H9 (cell line): Measurements from ENCODE around the gene BCAR3. TPM values are rescaled to one million over a fixed set of nuclear protein-coding genes. Genes with fewer than 3 reads are reported as not detected.

ENCODE experiments used
- DNase-seq: peaks from one replicate; pipeline ENCODE4 v3.0.0-alpha.2; 2017
- H2AFZ ChIP-seq: one replicate; pipeline ENCODE4 v1.6.1; 2013; ENCODE audit warnings: mild to moderate bottlenecking, low read length, control low read depth, moderate library complexity
- H2AK5ac ChIP-seq: 2 replicates; pipeline ENCODE4 v1.6.1; 2013; ENCODE audit warnings: low read length, control low read depth, mixed read lengths; ENCODE audit not compliant: insufficient read length
- H2BK120ac ChIP-seq: one replicate; pipeline ENCODE4 v1.6.1; 2013; ENCODE audit warnings: low read depth, mild to moderate bottlenecking, low read length, control low read depth, inconsistent platforms; ENCODE audit not compliant: poor library complexity, severe bottlenecking
- H2BK12ac ChIP-seq: 2 replicates; pipeline ENCODE4 v1.6.1; 2013; ENCODE audit warnings: low read length, control low read depth, mixed read lengths, low read depth; ENCODE audit not compliant: insufficient read length
- H2BK15ac ChIP-seq: 2 replicates; pipeline ENCODE4 v1.6.1; 2013; ENCODE audit warnings: low read depth, low read length, control low read depth
- H2BK20ac ChIP-seq: one replicate; pipeline ENCODE4 v1.6.1; 2013; ENCODE audit warnings: low read depth, mild to moderate bottlenecking, low read length, control low read depth, inconsistent platforms; ENCODE audit not compliant: poor library complexity, severe bottlenecking
- H2BK5ac ChIP-seq: 2 replicates; pipeline ENCODE4 v1.6.1; 2013; ENCODE audit warnings: low read length, control low read depth, mixed read lengths; ENCODE audit not compliant: insufficient read length
- H3K14ac ChIP-seq: 2 replicates; pipeline ENCODE4 v1.6.1; 2013; ENCODE audit warnings: low read length, control low read depth; ENCODE audit not compliant: insufficient read depth
- H3K18ac ChIP-seq: 2 replicates; pipeline ENCODE4 v1.6.1; 2013; ENCODE audit warnings: low read depth, mild to moderate bottlenecking, mixed read lengths, low read length, control low read depth; ENCODE audit not compliant: insufficient read length
- H3K23ac ChIP-seq: 2 replicates; pipeline ENCODE4 v1.6.1; 2013; ENCODE audit warnings: low read length, control low read depth, mixed read lengths, low read depth; ENCODE audit not compliant: insufficient read length
- H3K23me2 ChIP-seq: 2 replicates; pipeline ENCODE4 v1.6.1; 2013; ENCODE audit warnings: low read depth, mild to moderate bottlenecking, mixed read lengths, low read length, control low read depth; ENCODE audit not compliant: insufficient read length, poor library complexity, severe bottlenecking
- H3K27ac ChIP-seq: 2 replicates; pipeline ENCODE4 v1.5.1; 2013; ENCODE audit warnings: low read length, control low read depth, mixed read lengths, low read depth; ENCODE audit not compliant: insufficient read length
- H3K27me3 ChIP-seq: 2 replicates; pipeline ENCODE4 v1.6.1; 2013; ENCODE audit warnings: low read length, control low read depth, inconsistent platforms; ENCODE audit not compliant: insufficient read depth
- H3K4ac ChIP-seq: 2 replicates; pipeline ENCODE4 v1.6.1; 2013; ENCODE audit warnings: low read depth, mild to moderate bottlenecking, control low read depth, inconsistent platforms, low read length, moderate library complexity
- H3K4me1 ChIP-seq: 2 replicates; pipeline ENCODE4 v1.6.1; 2013; ENCODE audit warnings: low read length, control low read depth, inconsistent platforms; ENCODE audit not compliant: insufficient read depth
- H3K4me2 ChIP-seq: 2 replicates; pipeline ENCODE4 v1.6.1; 2013; ENCODE audit warnings: low read length, control low read depth, mixed read lengths; ENCODE audit not compliant: insufficient read length, insufficient read depth
- H3K56ac ChIP-seq: 2 replicates; pipeline ENCODE4 v1.6.1; 2013; ENCODE audit warnings: low read depth, mild to moderate bottlenecking, mixed read lengths, low read length, control low read depth; ENCODE audit not compliant: insufficient read length
- H3K79me1 ChIP-seq: 2 replicates; pipeline ENCODE4 v1.6.1; 2013; ENCODE audit warnings: low read depth, mild to moderate bottlenecking, moderate library complexity, low read length, control low read depth, inconsistent platforms; ENCODE audit not compliant: insufficient read depth, poor library complexity, severe bottlenecking
- H3K79me2 ChIP-seq: 2 replicates; pipeline ENCODE4 v1.6.1; 2013; ENCODE audit warnings: low read length, control low read depth, inconsistent platforms; ENCODE audit not compliant: insufficient read depth
- H3K9ac ChIP-seq: 2 replicates; pipeline ENCODE4 v1.6.1; 2013; ENCODE audit warnings: low read length, control low read depth, mixed read lengths; ENCODE audit not compliant: insufficient read length; ENCODE audit errors: extremely low read depth
- H3K9me3 ChIP-seq: one replicate; pipeline ENCODE4 v1.6.1; 2013; ENCODE audit warnings: low read depth, low read length, inconsistent platforms; ENCODE audit not compliant: control insufficient read depth
- H3T11ph ChIP-seq: one replicate; pipeline ENCODE4 v1.6.1; 2013; ENCODE audit warnings: mild to moderate bottlenecking, low read length, control low read depth, inconsistent platforms
- H4K20me1 ChIP-seq: one replicate; pipeline ENCODE4 v1.6.1; 2013; ENCODE audit not compliant: control insufficient read depth, insufficient read length, insufficient read depth
- H4K5ac ChIP-seq: 2 replicates; pipeline ENCODE4 v1.6.1; 2013; ENCODE audit warnings: low read depth, mild to moderate bottlenecking, mixed read lengths, low read length, control low read depth; ENCODE audit not compliant: insufficient read length
- H4K8ac ChIP-seq: replicated peaks from 2 replicates; pipeline ENCODE4 v1.6.1; 2013; ENCODE audit warnings: low read length, control low read depth, mixed read lengths, low read depth; ENCODE audit not compliant: insufficient read length
- H4K91ac ChIP-seq: 2 replicates; pipeline ENCODE4 v1.6.1; 2013; ENCODE audit warnings: low read depth, mild to moderate bottlenecking, moderate library complexity, mixed read lengths, low read length, control low read depth; ENCODE audit not compliant: insufficient read length
- H3K27ac Mint-ChIP-seq, 3 experiments: 2 replicates in 2 of 3; 3 replicates in 1 of 3; pipeline ENCODE4 v1.8.0; 2020 to 2021; ENCODE audit warnings: mixed read lengths in 3 of 3, mild to moderate bottlenecking in 1 of 3, moderate library complexity in 1 of 3
- H3K27me3 Mint-ChIP-seq: 2 replicates; pipeline ENCODE4 v1.8.0; 2021; ENCODE audit warnings: low read depth, mild to moderate bottlenecking, moderate library complexity, mixed read lengths
- H3K36me3 Mint-ChIP-seq, 3 experiments: 2 replicates in 2 of 3; 3 replicates in 1 of 3; pipeline ENCODE4 v1.8.0; 2020 to 2021; ENCODE audit warnings: low read depth in 3 of 3, mixed read lengths in 3 of 3; ENCODE audit not compliant: insufficient read depth in 1 of 3
- H3K4me1 Mint-ChIP-seq, 2 experiments: 2 replicates each; pipeline ENCODE4 v1.8.0; 2020; ENCODE audit warnings: mixed read lengths in 2 of 2
- H3K4me3 Mint-ChIP-seq, 2 experiments: 2 replicates in 1 of 2; 3 replicates in 1 of 2; pipeline ENCODE4 v1.8.0; 2020 to 2021; ENCODE audit warnings: mild to moderate bottlenecking in 2 of 2, mixed read lengths in 2 of 2, moderate library complexity in 1 of 2
- H3K9me3 Mint-ChIP-seq, 2 experiments: 2 replicates in 1 of 2; 3 replicates in 1 of 2; pipeline ENCODE4 v1.8.0; 2020; ENCODE audit warnings: mild to moderate bottlenecking in 2 of 2, mixed read lengths in 2 of 2, moderate library complexity in 1 of 2
- WGBS: extraction: QIAGEN DNeasy Blood & Tissue Kit; methylation state at CpG from one replicate; pipeline ENCODE4 v1.1.7; 2013; ENCODE audit warnings: missing lambda C conversion rate, low lambda C conversion rate, mixed read lengths; ENCODE audit not compliant: insufficient read length; ENCODE audit errors: extremely low coverage; 5-methylcytosine and 5-hydroxymethylcytosine counted together
- total RNA-seq: library from RNA; stranded (reverse); gene quantifications from 2 replicates; pipeline ENCODE4 v1.2.1, GENCODE V29; 2021
- TF ChIP-seq, protein P1 (sequence below): fragments of 200-600 bp; sonication (generic); conservative IDR thresholded peaks from 3 replicates; pipeline ENCODE4 v1.8.0; 2021; ENCODE audit warnings: antibody characterized with exemption, mild to moderate bottlenecking

Gene BCAR3
- total RNA-seq, 1 experiment from 2014 or later = 4.9 TPM

DNA sequence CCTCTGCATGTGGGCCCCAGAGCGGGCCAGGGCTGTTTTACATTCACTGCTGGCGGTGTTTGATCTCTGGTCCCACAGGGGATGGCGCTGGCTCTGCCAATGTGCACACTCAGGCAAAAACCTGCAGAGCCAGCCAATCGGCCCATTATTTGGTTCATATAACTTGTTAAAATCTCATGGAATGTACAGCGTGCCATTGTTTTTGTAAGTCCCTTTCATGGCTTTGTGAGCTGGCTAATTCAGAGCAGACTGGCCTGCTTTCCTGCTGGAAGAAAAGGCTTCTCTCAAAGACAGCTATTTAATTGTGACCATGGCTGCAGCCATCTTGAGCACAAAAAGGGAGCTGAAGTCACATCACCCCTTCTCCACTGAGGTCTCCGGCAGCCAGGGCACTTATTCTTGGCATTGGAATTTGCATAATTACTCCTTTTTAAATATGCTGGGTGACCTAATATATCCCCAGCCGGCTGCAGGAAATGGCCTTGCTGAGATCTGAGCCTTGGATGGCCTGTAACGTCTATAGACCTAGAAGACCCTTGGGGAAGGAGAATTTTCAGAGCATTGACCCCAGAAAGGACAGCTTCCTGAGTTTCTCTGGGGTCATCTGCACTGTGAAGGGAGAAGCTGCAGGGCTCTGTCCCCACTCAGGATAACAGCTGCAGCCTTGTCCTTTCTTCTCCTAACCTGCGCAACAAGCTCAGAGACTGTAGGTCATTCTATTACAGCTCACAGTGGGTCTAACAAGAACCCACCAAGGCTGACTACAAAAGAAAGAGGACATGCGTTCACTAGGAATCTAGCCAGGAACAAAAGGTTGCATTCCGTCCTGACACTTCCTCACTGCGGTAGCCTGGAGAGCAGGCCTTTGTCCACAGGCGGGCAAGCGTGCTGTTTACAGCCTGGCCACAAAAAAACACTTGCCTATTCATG is 45.8 kb downstream of the BCAR3 start:
- peaks cover 15 to 28% (median 15%) of the 10 kb centered on the region in 3 experiments for H3K36me3 Mint-ChIP-seq
- Histone ChIP-seq H3K23ac (no peak overlapping the region), H3K4ac (no peak overlapping the region; the same call in 1 of the 2 replicates), H3K9ac (no peak overlapping the region), H2BK20ac (no peak overlapping the region), H3K79me2 (no peaks in the 10 kb centered on the region), H3K4me2 (no peak overlapping the region), H2BK120ac (no peak overlapping the region), H2AFZ (no peak overlapping the region), H2AK5ac (no peak overlapping the region), H2BK15ac (no peak overlapping the region), H4K5ac (no peak overlapping the region), H4K8ac (no peak overlapping the region), H3K23me2 (no peaks in the 10 kb centered on the region), H3K18ac (peak overlapping the region; percentile 43), H3K14ac (no peak overlapping the region; the same call in 1 of the 2 replicates), H3K56ac (no peak overlapping the region), H3K4me1 (peaks cover 15% of the 10 kb centered on the region), H3K9me3 (no peaks in the 10 kb centered on the region), H2BK12ac (no peak overlapping the region), H3K27me3 (no peaks in the 10 kb centered on the region), H3K27ac (peak overlapping the region; percentile 86), H3T11ph (peak overlapping the region; percentile 54), H4K20me1 (no peaks in the 10 kb centered on the region), H3K79me1 (no peaks in the 10 kb centered on the region), H4K91ac (no peak overlapping the region), H2BK5ac (peak overlapping the region; percentile 13)
- TF ChIP-seq, protein P1, sequence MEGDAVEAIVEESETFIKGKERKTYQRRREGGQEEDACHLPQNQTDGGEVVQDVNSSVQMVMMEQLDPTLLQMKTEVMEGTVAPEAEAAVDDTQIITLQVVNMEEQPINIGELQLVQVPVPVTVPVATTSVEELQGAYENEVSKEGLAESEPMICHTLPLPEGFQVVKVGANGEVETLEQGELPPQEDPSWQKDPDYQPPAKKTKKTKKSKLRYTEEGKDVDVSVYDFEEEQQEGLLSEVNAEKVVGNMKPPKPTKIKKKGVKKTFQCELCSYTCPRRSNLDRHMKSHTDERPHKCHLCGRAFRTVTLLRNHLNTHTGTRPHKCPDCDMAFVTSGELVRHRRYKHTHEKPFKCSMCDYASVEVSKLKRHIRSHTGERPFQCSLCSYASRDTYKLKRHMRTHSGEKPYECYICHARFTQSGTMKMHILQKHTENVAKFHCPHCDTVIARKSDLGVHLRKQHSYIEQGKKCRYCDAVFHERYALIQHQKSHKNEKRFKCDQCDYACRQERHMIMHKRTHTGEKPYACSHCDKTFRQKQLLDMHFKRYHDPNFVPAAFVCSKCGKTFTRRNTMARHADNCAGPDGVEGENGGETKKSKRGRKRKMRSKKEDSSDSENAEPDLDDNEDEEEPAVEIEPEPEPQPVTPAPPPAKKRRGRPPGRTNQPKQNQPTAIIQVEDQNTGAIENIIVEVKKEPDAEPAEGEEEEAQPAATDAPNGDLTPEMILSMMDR = no peak
- no peaks in the 10 kb centered on the region for H3K27me3 Mint-ChIP-seq
- no CpG with 5 or more reads among the region's 14 CpGs for WGBS
- H3K9me3 Mint-ChIP-seq = peaks cover 8 to 13% of the 10 kb centered on the region in 2 experiments
- peaks cover 29 to 37% of the 10 kb centered on the region in 2 experiments for H3K4me1 Mint-ChIP-seq
- H3K4me3 Mint-ChIP-seq = peak overlapping the region; percentile 10 to 53; a peak in 2 of 5 replicates
- H3K27ac Mint-ChIP-seq = peak overlapping the region; percentile 93 to 98 (median 98)
- DNase-seq = peak; percentile 86
